Mucosa of descending colon (tissue), 3 donors: ENCODE results near the gene CAST. TPM values are rescaled to one million over a fixed set of nuclear protein-coding genes. Genes with fewer than 3 reads are reported as not detected.

Source experiments
- ATAC-seq: fragments of 200-7000 bp; cut with Tn5 transposase; one replicate; pipeline ENCODE4 v1.9.1; 2020; ENCODE audit warnings: mild to moderate bottlenecking, moderate library complexity
- DNase-seq, 3 donors: peaks; one replicate each; pipeline ENCODE4 v3.0.0-alpha.2; 2020
- H3K36me3 ChIP-seq: fragments of 200-600 bp; one replicate; pipeline ENCODE4 v1.8.0; 2021; ENCODE audit warnings: low read depth, mild to moderate bottlenecking
- H3K4me1 ChIP-seq: fragments of 200-600 bp; one replicate; pipeline ENCODE4 v1.8.0; 2021; ENCODE audit warnings: low read depth, mild to moderate bottlenecking
- H3K4me3 ChIP-seq: fragments of 200-600 bp; one replicate; pipeline ENCODE4 v1.8.0; 2021; ENCODE audit warnings: mild to moderate bottlenecking
- H3K9me3 ChIP-seq: fragments of 200-600 bp; one replicate; pipeline ENCODE4 v1.8.0; 2021; ENCODE audit warnings: mild to moderate bottlenecking
- CTCF ChIP-seq: fragments of 200-600 bp; IDR thresholded peaks from one replicate; pipeline ENCODE4 v1.8.0; 2022; ENCODE audit warnings: antibody characterized with exemption, mild to moderate bottlenecking
- intact Hi-C, 2 donors: fragments of 100-400 bp; cut with DNase I in 1 of 2; cut with micrococcal nuclease in 1 of 2; formaldehyde crosslinking; loops; one replicate each; pipeline versions ENCODE4 v1.11.0 to v1.11.1; 2022; cut with DNase I, micrococcal nuclease
- total RNA-seq, 3 donors: library from RNA; stranded (reverse); fragmentation: NEBNext Ultra II Directional in 2 of 3; extraction: Animal tissue kit (Norgen Biotek cat#: 25700) in 2 of 3; gene quantifications; one replicate each; pipeline versions ENCODE4 v1.2.1 to v1.2.4, GENCODE V29; 2021 to 2023
- donor health status: DM: no; HTN: no; CAD: no; lungs with moderate emphysema.
- donor health status: DM: no; HTN: no; CAD: no.
- donor health status: DM: no; HTN: yes; CAD: no.

CAST gene
- total RNA-seq, 3 donors from 2014 or later, result 348 to 433 (median 372) TPM

GRCh38 chr5:96765043-96765442, 102.9 kb downstream of the CAST start:
- Histone ChIP-seq H3K9me3 (no peaks in the 10 kb centered on the region), H3K36me3 (peaks cover 5% of the 10 kb centered on the region), H3K4me1 (no peaks in the 10 kb centered on the region), H3K4me3 (no peak overlapping the region)
- DNase-seq, result no peak
- no peak for ATAC-seq
- TF ChIP-seq CTCF, result no peak
- intact Hi-C loops, result no loop called here

GRCh38 chr5:96768708-96769251, 106.6 kb downstream of the CAST start:
- Histone ChIP-seq H3K36me3 (peaks cover 25% of the 10 kb centered on the region), H3K4me3 (no peak overlapping the region), H3K9me3 (no peaks in the 10 kb centered on the region), H3K4me1 (no peaks in the 10 kb centered on the region)
- TF ChIP-seq CTCF, result no peak
- no peak for DNase-seq
- no peak for ATAC-seq
- intact Hi-C loops, result no loop called here

- no peak for DNase-seq
- intact Hi-C loops, result no loop called here
- ATAC-seq, result no peak
- Histone ChIP-seq H3K4me3 (no peak overlapping the region), H3K4me1 (no peaks in the 10 kb centered on the region), H3K36me3 (peaks cover 25% of the 10 kb centered on the region), H3K9me3 (no peaks in the 10 kb centered on the region)
- TF ChIP-seq CTCF, result no peak
Measured at GRCh38 chr5:96771395-96771794, 109.2 kb downstream of the CAST start.

GRCh38 chr5:96772111-96772510, 109.9 kb downstream of the CAST start:
- Histone ChIP-seq H3K36me3 (peaks cover 24% of the 10 kb centered on the region), H3K4me3 (no peak overlapping the region), H3K4me1 (no peaks in the 10 kb centered on the region), H3K9me3 (no peaks in the 10 kb centered on the region)
- no peak for TF ChIP-seq CTCF
- DNase-seq (no peak), ATAC-seq (no peak)
- intact Hi-C loops, result no loop called here

- no peak overlapping the region for H3K4me3 ChIP-seq
- ATAC-seq (no peak), DNase-seq (no peak)
- intact Hi-C loops, result no loop called here
- H3K36me3 ChIP-seq, result peaks cover 24% of the 10 kb centered on the region
- TF ChIP-seq CTCF, result no peak
- no peaks in the 10 kb centered on the region for H3K9me3 ChIP-seq
- no peaks in the 10 kb centered on the region for H3K4me1 ChIP-seq
Measured at GRCh38 chr5:96772542-96772941, 110.4 kb downstream of the CAST start.

GRCh38 chr5:96775050-96775449, 112.9 kb downstream of the CAST start:
- no peaks in the 10 kb centered on the region for H3K4me1 ChIP-seq
- ATAC-seq (no peak), DNase-seq (no peak)
- no peak for TF ChIP-seq CTCF
- intact Hi-C loops, result no loop called here
- no peaks in the 10 kb centered on the region for H3K9me3 ChIP-seq
- H3K4me3 ChIP-seq, result no peak overlapping the region
- peaks cover 24% of the 10 kb centered on the region for H3K36me3 ChIP-seq
